ENCODE measurements around the gene CELSR2.

DNA sequence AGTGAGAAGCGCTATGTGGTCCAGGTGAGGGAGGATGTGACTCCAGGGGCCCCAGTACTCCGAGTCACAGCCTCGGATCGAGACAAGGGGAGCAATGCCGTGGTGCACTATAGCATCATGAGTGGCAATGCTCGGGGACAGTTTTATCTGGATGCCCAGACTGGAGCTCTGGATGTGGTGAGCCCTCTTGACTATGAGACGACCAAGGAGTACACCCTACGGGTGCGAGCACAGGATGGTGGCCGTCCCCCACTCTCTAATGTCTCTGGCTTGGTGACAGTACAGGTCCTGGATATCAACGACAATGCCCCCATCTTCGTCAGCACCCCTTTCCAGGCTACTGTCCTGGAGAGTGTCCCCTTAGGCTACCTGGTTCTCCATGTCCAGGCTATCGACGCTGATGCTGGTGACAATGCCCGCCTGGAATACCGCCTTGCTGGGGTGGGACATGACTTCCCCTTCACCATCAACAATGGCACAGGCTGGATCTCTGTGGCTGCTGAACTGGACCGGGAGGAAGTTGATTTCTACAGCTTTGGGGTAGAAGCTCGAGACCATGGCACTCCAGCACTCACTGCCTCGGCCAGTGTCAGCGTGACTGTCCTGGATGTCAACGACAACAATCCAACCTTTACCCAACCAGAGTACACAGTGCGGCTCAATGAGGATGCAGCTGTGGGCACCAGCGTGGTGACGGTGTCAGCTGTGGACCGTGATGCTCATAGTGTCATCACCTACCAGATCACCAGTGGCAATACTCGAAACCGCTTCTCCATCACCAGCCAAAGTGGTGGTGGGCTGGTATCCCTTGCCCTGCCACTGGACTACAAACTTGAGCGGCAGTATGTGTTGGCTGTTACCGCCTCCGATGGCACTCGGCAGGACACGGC lies 2.2 kb downstream of the CELSR2 start:
- TF ChIP-seq, protein P1, sequence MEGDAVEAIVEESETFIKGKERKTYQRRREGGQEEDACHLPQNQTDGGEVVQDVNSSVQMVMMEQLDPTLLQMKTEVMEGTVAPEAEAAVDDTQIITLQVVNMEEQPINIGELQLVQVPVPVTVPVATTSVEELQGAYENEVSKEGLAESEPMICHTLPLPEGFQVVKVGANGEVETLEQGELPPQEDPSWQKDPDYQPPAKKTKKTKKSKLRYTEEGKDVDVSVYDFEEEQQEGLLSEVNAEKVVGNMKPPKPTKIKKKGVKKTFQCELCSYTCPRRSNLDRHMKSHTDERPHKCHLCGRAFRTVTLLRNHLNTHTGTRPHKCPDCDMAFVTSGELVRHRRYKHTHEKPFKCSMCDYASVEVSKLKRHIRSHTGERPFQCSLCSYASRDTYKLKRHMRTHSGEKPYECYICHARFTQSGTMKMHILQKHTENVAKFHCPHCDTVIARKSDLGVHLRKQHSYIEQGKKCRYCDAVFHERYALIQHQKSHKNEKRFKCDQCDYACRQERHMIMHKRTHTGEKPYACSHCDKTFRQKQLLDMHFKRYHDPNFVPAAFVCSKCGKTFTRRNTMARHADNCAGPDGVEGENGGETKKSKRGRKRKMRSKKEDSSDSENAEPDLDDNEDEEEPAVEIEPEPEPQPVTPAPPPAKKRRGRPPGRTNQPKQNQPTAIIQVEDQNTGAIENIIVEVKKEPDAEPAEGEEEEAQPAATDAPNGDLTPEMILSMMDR (IDR thresholded peaks at IDR 0.05): no peak
- no peak for TF ChIP-seq POLR2A (IDR thresholded peaks at IDR 0.05)
